Activated gamma-delta T cell treated with Interleukin-2 at 50 U/mL for 16 hours (primary cell): Measurements from ENCODE around the gene FOXJ3.

Source experiments
- DNase-seq: peaks from one replicate; pipeline ENCODE4 v3.0.0-alpha.2; 2020

Gene FOXJ3

DNA sequence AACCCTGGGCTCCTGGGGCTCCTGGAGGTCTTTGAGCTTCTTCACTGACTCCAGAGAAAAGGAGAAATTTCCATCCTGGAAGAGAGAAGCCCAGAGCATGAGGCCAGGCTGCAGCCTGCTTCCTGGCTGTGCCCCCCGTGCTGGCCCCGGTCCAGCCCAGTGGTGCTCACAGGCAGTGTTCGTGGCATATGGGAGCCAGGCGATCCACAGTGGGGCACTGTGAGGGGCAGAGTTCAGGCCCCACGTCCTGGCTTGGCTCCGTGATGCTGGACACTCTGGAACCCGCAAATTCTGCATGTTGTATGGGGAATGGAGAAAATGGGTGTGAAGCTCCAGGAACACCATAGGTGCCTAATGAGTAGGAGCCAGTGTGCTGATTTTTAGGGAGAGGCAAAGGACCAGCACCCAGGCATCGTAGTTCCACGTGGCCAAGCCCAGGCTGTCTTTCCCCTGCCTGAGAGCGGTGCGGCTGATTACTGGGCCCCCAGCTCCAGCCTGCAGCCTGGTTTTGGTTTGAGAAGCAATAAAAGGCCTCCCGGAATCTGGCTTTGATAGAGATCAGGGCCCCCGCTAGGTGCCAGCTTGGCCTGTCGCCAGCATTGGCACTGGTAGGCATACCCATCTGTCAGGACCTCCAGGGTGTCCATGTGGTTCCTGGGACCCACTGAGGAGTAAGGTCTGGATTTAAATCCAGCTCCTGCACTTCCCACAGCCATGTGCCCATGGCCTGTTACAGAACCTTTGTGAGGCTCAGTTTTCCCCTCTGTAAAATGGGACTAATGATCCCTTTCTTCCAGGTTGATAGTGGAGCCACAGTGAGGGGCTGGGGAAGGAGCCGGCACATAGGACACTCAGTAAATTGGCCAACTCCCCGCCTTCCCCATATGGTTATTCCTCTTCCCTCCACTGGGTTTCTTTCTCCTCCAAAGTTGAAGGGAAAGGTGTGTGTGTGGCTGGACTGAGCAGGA, 171.2 kb downstream of the FOXJ3 start:
- DNase-seq: no peak

DNA sequence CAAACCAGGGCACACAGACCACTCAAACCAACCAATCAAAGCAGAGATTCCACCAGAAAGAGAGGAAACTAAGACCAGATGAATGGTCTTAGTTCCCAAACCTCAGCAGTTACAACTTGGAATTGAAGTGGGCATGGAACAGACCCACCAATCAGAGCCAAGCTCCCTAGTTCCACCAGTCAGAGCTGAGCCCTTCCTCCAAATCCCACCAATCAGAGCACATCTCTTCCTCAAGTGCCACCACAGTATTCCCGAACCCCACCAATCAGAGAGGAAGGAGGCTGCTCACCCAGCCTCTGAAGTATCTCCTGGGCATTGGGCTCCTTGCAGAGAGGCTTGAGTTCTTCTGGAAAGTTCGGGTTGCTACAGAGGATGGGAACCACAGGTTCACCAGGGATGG, 171.9 kb downstream of the FOXJ3 start:
- DNase-seq: no peak

DNA sequence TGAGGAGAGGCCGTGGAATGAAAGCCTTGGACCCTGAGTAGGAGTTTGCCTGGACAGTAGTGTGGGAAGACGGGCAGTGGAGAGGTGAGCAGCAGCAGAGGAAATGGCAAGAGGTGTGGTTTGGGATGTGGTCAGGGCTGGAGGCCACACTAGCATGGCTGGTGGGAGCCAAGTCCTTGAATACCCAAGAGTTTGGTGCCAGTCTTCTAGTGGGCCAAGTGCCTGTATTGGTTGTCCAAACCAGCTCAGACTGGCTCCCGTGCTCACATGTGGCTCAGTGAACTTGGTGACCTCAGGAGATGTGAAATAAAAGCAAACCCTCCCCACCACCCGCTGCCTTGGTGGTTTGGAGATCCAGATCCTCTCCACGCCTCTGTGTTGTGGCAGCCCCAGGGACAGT, 172.9 kb downstream of the FOXJ3 start:
- DNase-seq: no peak

DNA sequence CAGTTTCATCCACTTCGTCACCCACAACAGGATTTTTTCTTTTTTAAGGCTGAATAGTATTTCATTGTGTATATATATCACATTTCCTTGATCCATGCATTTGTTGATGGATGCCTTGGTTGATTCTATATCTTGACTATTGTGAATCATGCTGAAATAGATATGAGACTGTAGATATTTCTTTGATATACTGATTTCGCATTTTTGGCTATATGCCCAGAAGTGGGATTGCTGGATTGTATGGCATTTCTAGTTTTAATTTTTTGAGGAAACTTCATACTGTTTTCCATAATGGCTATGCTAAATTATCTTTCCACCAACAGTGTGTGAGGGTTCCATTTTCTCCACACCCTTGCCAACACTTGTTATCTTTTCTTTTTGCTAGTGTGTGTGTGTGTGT, 176.8 kb downstream of the FOXJ3 start:
- no peak for DNase-seq

DNA sequence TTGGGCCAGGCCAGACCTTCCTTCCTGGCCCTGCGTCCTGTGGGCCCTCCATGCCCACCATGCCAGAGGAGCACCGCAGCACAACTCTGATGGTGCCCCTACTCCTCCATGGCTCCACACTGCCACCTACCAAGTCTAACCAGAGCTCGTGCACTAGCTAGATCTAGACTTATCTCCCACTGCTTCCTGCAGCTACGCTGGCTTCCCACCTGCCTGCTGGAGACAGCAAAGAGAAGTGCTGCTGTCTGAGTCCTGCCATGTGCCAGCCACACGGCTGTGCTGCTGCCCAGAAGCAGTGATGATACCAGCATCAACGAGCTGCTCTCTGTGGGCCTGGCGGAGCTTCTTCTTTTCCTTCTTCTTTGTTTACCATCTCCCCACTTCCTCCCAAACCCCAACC, 177.4 kb downstream of the FOXJ3 start:
- no peak for DNase-seq

DNA sequence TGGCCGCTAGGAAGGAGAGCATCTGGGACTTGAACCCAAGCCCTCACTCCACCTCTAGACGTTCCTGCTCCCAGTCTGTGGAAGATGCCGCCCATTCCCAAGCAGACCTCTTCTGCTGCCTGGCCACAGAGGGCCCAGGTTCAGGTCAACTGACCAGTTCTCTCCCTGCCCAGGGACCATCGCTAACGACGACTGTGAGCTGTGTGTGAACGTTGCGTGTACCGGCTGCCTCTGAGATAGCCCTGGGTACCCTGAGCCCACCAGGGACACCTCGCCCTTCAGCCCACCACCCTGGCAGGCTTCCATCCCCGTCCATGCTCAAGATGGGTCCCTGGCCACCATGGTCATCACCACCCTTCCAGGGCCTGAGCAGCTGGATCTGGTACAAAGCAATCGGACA, 179.7 kb downstream of the FOXJ3 start:
- no peak for DNase-seq

DNA sequence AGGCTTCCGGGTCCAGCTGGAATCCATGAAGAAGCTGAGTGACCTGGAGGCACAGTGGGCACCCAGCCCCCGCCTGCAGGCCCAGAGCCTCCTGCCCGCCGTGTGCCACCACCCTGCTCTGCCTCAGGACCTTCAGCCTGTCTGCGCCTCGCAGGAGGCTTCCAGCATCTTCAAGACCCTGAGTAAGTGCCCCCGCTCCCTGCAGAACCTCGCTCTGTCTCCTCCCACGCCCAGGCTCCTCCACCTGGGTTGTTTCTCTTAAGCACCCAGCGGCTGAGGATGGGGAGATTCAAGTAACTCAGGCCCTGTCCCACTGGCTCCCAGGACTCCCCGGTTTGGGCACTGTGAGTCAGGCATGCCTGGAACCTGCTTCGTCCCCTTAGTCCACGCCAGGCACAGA, 180.3 kb downstream of the FOXJ3 start:
- DNase-seq: no peak

DNA sequence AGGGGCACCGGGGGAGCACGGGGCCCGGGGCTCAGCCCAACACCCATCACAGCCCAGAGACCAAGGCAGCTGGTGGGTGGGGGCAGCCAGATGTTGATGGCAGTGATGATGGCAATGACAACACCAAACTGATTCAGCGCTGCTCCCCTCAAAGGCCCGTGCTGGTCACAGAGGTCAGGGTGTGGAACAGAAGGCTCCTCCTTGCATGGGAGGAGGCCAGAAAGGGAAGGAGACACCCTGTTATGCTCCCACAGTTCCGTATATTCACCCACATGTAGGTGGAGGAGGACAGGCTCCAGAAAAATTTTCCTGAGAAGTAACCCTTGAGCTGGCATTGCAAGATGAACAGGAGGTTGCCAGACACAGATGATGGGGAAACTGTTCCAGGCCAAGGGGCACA, 181.4 kb downstream of the FOXJ3 start:
- no peak for DNase-seq

DNA sequence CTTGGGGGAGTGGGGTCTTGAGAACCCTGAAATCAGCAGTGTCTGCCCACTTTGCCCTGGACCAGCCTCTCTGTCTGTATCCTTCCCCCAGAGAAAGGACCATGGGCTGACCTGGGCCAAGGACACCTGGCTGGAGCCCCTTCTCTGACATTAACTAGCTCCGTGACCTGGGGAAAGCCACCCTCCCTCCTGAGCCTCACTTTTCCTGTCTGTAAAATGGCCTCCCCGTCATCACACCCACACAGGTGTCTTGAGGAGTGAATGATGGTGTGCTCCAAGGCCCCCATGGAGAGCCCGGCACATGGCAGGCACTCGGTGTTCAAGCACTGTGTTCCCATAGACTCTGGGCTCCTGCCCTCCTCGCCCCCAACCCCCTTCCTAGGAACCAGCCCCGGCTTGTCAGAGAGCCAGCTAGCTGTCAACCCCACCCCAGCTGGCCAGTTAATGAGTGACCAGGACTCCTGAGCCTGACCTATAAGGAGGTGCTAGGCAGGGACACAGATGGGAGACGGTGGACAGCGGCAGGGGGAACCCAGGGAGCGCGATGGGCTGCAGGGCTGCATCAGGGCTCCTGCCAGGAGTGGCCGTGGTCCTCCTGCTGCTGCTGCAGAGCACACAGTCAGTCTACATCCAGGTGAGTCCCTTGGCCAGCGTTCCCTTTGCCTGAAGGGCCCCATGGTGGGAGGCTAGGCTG, 182.0 kb downstream of the FOXJ3 start, which contains the start of gene GUCA2B:
Gene GUCA2B (plus strand): TSS at position 504 of the 694 bp plus-strand sequence. CDS start 41 bp downstream, at position 545.
- no peak for DNase-seq

DNA sequence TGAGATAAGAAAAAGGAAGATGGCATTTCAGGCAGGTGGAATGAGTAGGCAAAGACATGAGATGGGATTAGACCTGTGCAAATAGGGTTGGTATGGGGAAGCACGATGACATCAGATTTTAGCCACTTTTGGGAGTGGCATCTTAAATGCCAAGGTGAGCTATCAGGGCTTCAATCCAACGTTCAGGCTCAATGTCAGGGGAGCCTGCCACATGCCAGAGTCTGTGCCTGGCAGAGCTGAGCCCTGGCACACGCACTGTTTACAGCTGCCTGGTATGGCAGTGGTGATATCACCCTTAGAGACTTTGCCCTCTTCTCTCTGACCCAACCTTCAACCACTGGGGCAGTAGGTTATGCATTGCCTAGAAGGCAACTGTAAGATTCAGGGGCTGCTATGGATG, 182.9 kb downstream of the FOXJ3 start:
- no peak for DNase-seq

DNA sequence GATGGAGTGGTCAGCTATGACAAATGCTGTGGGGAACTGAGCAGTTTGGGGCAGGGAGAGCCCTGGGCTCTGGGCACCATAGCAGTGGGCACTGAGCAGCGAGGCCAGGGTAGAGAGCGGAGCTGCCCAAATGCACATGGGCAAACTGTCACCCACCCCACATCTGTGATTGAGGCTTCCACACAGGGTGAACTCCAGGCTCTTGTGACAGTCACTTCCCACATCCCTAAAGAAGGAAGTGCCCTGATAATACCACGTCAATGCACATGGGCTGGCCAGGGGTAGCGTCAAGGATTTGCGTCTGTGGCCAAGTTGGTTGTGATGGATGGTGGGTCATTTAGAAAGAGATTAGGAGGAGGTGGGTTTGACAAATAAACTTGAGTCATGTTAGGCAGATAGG, 184.4 kb downstream of the FOXJ3 start:
- no peak for DNase-seq

DNA sequence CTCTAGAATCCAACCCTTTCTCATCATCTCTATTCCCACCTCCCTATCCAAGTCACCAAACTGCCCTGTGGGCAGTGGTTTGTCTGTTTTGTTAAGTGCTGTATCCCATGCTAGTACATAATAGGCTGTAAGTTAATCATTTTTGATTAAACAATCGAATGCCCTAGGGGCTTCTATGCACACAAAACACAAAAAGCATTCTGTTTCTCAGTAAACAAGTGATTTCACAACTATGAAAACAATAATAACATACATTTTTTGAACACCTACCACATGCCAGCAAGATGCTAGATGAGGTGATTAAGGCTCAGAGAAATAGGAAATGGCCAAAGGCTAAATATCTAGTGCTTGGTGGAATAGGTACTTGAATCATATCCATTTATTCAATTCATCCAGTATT, 186.9 kb downstream of the FOXJ3 start:
- DNase-seq: no peak

DNA sequence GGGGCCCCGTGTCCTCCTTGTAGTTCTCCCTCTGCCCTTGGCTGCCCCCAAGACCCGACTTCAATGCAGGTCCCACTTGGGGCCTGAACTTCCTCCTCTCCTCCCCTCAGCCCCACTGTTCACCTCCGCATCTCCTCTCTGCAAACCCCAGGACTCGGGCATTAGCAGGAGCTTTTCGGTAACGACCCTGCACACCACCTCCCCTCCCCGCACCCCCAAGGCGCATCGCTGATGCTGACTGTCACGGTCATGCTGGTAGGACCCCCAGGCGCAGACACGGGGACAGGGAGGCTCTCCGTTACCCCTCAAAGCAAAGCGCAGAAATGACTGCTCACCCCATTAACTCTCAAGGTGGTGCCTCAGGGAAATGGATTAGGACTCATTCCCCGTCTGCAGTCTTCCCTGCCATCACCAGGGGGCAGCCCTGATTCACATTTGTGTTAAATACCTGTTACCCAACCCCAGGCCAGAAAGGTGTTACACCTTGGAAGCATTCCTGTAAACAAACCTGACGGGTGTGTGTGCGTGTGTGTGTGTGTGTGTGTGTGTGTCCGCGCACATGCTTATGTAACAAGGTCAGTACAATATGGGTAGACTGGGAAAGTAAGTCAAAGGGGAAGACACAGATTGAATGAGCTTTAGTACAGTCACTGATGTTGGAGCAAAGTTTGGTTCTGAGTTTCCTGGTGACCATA, 188.3 kb downstream of the FOXJ3 start:
- DNase-seq: peak; percentile 61

DNA sequence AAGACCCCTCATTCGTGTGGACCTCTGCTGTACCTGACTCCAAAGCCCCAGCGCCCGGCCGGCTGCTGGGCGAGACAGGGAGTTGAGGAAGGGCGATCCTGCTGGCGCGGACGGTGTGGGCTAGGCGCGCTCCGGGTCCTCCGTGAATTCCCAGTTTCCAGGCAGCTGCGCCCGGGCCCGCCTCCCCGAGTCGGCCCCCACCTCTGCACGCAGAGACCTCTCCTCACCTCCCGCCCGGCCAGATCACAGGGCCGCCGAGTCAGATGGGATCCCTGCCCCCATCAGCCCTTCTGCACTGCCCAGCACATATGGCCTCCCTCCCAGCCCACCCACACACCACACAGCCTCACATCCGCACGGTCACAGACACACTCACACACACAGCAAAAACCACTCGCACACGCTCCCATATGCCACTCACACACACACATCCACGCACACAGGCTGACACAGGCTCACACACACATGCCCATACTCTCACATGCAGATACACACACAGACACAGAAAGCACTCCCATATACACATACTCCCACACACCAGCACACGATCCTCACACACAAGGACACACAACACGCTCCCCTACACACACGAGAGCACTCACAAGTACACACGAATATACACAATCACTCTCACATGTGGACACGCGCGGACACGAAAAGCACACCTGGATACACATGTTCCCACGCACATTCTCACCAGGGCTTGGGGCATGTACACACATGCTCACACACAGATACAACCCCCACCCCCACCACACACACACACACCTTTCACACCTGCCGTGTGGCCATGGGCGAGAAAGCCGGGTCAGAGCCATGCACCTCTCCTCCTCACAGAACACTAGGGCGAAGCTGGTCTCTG, 189.0 kb downstream of the FOXJ3 start:
- DNase-seq: no peak

DNA sequence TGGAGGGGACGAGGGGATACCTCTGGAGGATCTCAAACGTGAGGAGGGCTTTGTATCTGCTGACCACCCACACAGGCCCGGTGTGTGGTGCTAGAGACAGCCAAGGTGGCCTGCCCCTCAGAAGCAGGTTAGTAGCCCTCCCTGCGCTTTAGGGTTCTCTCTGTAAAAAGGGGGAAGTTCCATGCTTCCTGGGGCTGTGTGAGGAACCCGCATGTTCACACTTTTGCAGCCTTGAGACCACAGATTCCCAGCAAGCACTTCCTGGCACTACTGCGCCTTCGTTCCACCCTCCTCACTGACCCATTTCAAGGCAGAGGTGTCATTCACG, 189.7 kb downstream of the FOXJ3 start:
- DNase-seq: no peak

DNA sequence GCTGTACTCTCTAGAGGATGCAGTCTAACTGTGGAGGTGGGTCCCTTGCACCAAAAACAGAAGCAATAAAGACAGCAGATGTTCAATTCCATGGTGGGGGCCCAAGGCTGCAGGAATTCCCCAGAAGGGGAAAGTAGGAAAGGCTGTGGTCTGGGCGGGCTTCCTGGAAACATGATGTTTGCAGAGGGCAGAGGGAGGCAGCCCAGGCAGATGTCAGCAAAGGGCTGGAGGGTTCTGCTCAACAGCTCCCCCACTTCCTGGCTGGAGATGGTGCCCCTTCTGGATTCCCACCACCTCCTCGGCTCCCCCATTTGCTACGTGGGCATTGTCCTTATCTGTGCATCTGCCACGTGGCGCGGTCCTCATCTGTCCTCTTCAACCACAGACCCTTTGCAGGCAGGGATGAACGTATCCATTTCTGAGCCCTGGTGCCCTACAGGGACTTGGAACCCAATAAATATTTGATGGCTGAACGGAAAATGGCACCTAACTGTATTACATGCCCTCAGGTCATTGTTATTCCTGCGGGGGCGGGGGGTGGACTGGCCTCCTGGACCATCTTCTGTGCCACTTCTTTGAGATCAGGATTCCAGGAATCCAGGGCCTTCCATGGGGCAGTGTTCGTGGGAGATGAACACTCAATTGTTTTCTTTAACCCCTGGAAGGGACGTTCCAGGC, 190.2 kb downstream of the FOXJ3 start:
- DNase-seq: no peak

DNA sequence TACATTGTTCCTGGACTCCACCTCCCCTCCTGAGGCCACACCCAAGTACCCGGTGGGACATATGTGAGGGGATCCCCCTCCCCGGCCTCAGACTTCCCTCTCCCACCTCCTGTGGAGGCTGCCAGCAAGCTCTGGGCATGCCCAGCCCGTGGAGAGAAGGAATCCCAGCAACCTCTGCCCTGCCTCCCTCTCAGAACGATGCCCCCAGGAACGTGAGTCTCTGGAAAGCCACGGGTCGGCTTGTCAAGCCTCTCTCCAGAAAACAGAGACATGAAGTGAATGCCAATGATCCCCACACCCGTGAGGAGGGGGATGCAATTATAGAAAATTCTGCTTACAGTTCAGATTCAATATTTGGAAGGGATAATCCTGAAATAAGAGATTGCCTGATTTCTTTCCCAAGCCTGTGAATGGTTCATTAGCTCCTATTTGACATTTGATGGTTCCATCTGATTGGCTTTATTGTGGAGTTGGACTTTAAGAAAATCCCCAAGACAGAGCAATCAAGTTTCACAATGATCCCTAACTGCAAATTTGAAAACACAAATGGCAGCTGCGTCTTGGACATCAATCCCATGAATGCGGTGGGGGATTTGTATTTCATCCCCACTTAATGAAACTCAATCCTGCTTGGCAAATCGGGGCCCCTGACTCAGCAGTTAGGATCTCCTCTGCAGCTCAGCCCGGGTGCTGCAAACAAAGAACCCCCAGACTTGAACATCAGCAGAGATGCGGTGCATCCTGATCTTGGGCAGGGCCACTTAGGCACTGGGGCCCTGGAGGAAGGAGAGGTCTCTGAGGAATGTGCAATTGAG, 190.9 kb downstream of the FOXJ3 start:
- no peak for DNase-seq

DNA sequence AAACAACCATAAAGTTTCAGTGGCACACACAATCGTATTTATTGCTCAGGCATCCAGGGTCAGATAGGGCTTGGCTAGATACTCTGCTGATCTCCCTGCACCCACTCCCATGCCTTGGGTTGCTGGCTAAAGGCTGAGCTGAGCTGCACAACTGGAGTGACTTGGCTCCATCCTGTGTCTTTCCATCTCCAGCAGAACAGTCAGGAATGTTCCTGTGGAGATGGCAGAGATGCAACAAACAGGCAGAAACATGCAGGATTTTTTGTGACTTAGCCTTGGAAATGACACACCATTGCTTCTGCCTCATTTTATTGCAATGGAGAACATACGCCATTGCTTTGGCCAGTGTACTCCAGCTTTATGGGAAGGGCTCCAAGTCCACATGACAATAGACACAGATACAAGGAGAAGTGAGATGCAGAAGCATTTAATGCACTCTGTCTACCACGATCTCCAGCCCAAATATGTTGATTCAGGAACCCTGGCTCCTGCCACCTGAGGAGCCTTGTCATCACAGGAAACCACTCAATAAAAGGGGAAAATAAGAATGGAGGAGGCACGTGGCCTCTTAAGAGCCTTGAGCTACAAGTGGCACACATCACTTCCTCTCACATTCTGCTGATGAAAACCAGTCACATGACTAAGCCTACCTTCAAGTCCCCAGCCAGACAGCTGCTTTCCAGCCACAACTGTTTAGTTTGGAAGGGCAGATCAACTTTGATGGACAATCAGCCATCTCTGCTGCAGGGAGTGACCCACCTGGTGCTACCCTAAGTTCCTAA, 191.9 kb downstream of the FOXJ3 start:
- no peak for DNase-seq

DNA sequence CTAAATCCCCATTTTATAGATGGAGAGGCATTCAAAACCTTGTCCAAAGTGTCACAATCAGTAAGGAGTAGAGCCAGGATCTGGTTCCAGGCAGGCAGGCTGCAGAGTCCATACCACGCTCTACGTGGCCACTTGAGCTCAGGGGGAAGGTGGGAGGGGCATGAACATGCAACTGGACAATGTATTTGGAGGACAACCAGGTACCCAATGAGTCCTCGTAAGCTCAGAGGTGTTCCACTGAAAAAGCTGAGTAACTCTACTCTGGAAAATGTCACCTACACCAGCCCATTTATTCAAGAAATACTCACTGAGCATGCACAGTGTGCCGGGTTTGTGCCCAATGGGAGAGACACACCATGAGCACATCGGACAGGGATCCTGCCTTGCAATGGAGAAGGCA, 193.1 kb downstream of the FOXJ3 start:
- DNase-seq: no peak

DNA sequence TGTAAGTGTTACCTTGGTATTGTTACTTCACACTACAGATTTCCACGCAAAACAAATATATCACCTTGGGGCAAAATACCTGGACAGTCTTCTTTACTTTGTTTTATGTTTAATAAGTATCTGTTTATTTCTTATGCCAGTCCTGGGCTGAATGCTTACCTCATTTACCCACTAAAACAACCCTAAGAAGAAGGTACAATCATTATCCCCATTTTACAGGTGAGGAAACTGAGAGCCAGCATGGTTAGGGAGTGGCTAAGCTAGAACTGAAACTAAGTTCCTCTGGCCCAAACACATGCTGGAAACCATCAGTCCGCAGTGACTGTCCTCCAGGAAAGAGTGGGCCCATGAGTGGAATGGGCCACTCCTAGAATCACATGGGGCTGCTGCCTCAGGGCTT, 194.8 kb downstream of the FOXJ3 start:
- no peak for DNase-seq
